Neural crest cell (in vitro differentiated cells): ENCODE data around the gene C1QTNF12. TPM values are rescaled to one million over a fixed set of nuclear protein-coding genes. Genes with fewer than 3 reads are reported as not detected.
A peak's percentile ranks its signal among the peaks of the same experiment; 100 is the strongest.

Experiments used
- DNase-seq: peaks from one replicate; pipeline ENCODE4 v3.0.0; 2021; ENCODE audit warnings: low read depth, mixed read lengths, low spot score
- H3K27ac Mint-ChIP-seq: one replicate; pipeline ENCODE4 v1.8.0; 2021; ENCODE audit warnings: mild to moderate bottlenecking, mixed read lengths; ENCODE audit not compliant: unreplicated experiment
- H3K27me3 Mint-ChIP-seq: 2 replicates; pipeline ENCODE4 v1.8.0; 2021; ENCODE audit warnings: low read depth, mild to moderate bottlenecking, mixed read lengths
- H3K36me3 Mint-ChIP-seq: 2 replicates; pipeline ENCODE4 v1.8.0; 2021; ENCODE audit warnings: low read depth, mild to moderate bottlenecking, mixed read lengths
- H3K4me1 Mint-ChIP-seq: 2 replicates; pipeline ENCODE4 v1.8.0; 2021; ENCODE audit warnings: mixed read lengths
- H3K4me3 Mint-ChIP-seq: one replicate; pipeline ENCODE4 v1.8.0; 2021; ENCODE audit warnings: mild to moderate bottlenecking, mixed read lengths
- H3K9me3 Mint-ChIP-seq: 2 replicates; pipeline ENCODE4 v1.8.0; 2021; ENCODE audit warnings: mixed read lengths
- total RNA-seq: library from RNA; stranded (reverse); gene quantifications from 2 replicates; pipeline ENCODE4 v1.2.1, GENCODE V29; 2021
- TF ChIP-seq, protein P1 (sequence below): fragments of 200-600 bp; sonication (generic); conservative IDR thresholded peaks from 2 replicates; pipeline ENCODE4 v1.5.0; 2021; ENCODE audit warnings: antibody characterized with exemption, mild to moderate bottlenecking

C1QTNF12 gene
- total RNA-seq, 1 donor from 2014 or later, result 0.79 TPM

DNA sequence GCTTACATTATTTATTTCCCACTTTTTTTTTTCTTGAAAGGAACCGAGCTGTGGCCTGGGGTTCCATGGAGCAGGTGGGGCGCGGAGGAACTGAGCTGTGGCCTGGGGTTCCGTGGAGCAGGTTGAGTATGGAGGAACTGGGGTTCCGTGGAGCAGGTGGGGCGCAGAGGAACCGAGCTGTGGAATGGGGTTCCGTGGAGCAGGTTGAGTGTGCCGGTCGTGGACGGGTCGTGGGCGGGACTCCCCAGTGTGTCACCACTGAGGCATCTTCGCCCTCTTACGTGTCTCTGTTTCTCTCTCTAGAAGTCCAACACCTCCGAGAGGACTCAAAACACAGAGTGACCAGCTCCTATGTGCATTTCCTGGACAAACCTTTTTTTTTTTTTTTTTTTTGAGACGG, 32.5 kb upstream of the C1QTNF12 start:
- TF ChIP-seq, protein P1, sequence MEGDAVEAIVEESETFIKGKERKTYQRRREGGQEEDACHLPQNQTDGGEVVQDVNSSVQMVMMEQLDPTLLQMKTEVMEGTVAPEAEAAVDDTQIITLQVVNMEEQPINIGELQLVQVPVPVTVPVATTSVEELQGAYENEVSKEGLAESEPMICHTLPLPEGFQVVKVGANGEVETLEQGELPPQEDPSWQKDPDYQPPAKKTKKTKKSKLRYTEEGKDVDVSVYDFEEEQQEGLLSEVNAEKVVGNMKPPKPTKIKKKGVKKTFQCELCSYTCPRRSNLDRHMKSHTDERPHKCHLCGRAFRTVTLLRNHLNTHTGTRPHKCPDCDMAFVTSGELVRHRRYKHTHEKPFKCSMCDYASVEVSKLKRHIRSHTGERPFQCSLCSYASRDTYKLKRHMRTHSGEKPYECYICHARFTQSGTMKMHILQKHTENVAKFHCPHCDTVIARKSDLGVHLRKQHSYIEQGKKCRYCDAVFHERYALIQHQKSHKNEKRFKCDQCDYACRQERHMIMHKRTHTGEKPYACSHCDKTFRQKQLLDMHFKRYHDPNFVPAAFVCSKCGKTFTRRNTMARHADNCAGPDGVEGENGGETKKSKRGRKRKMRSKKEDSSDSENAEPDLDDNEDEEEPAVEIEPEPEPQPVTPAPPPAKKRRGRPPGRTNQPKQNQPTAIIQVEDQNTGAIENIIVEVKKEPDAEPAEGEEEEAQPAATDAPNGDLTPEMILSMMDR, result no peak
- Mint-ChIP-seq H3K36me3 (no peaks in the 10 kb centered on the region), H3K9me3 (no peaks in the 10 kb centered on the region), H3K4me1 (peaks cover 10% of the 10 kb centered on the region), H3K4me3 (no peak overlapping the region), H3K27ac (no peak overlapping the region), H3K27me3 (no peaks in the 10 kb centered on the region)
- DNase-seq, result no peak

DNA sequence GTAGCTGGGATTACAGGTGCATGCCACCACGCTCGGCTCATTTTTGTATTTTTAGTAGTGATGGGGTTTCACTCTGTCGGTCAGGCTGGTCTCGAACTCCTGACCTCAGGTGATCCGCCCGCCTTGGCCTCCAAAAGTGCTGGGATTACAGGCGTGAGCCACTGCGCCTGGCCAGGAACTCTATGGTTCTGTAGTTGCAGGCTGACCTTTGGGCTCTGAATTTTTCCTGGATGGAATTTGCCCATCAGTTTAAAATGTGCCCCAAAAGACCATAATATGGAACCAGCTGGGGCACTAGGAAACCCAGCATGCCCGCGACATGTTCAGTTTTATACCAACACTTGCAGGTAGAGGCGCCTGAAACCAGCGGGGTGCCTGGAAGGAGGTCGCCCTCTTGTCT, 32.1 kb upstream of the C1QTNF12 start:
- no peak for DNase-seq
- H3K4me3 Mint-ChIP-seq, result no peak overlapping the region
- H3K27ac Mint-ChIP-seq, result no peak overlapping the region
- H3K4me1 Mint-ChIP-seq, result peaks cover 10% of the 10 kb centered on the region
- TF ChIP-seq, protein P1, result no peak
- no peaks in the 10 kb centered on the region for H3K9me3 Mint-ChIP-seq
- H3K36me3 Mint-ChIP-seq, result no peaks in the 10 kb centered on the region
- no peaks in the 10 kb centered on the region for H3K27me3 Mint-ChIP-seq

DNA sequence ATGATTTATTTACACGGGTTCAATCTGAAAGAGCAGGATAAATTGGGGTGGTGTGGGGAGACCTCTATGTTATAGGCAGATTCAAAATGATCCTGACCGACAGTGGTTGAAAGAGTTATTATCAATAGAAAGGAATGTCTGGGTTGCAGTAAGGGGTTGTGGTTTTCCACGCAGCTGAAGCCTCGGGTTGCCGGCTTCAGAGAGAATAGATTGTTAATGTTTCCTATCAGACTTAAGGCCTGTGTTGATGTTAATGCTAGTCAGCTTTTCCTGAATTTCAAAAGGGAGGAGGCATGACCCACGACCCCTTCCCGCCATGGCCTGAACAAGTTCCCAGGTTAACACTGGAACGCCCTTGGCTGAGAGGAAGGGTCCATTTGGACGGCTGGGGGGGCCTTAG, 29.3 kb upstream of the C1QTNF12 start:
- no peaks in the 10 kb centered on the region for H3K27me3 Mint-ChIP-seq
- H3K27ac Mint-ChIP-seq, result no peak overlapping the region
- DNase-seq, result no peak
- H3K36me3 Mint-ChIP-seq, result peaks cover 2% of the 10 kb centered on the region
- H3K4me1 Mint-ChIP-seq, result peaks cover 30% of the 10 kb centered on the region
- H3K9me3 Mint-ChIP-seq, result no peaks in the 10 kb centered on the region
- TF ChIP-seq, protein P1, result no peak
- peak overlapping the region; percentile 70 for H3K4me3 Mint-ChIP-seq

DNA sequence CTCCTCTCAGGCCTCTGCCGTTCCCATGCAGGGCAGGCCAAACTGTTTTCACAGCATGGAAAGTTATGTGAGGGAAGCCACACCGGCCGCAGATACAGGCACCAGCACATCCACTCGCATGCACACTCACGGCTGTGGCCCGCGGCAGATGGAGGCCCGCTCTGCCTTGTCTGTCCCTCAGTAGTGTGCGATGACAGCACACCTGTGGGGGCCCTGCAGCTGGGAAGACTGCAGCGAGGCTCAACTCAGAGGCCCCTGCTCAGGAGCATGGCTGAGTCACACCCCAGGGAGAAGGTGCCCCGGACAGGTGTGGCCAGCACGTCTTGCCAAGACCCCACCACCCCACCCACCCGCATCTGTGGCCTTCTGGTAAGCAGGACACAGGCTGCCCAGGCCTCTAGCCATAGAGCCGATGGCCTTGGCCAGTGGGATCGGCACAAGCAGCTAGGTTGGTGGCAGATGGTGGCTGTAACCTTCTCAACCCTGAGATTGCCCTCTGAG, 28.5 kb upstream of the C1QTNF12 start:
- peaks cover 5% of the 10 kb centered on the region for H3K36me3 Mint-ChIP-seq
- TF ChIP-seq, protein P1, result no peak
- H3K4me1 Mint-ChIP-seq, result peaks cover 34% of the 10 kb centered on the region
- no peak for DNase-seq
- no peaks in the 10 kb centered on the region for H3K27me3 Mint-ChIP-seq
- peak overlapping the region; percentile 79 for H3K4me3 Mint-ChIP-seq
- H3K27ac Mint-ChIP-seq, result peak overlapping the region; percentile 71
- no peaks in the 10 kb centered on the region for H3K9me3 Mint-ChIP-seq

DNA sequence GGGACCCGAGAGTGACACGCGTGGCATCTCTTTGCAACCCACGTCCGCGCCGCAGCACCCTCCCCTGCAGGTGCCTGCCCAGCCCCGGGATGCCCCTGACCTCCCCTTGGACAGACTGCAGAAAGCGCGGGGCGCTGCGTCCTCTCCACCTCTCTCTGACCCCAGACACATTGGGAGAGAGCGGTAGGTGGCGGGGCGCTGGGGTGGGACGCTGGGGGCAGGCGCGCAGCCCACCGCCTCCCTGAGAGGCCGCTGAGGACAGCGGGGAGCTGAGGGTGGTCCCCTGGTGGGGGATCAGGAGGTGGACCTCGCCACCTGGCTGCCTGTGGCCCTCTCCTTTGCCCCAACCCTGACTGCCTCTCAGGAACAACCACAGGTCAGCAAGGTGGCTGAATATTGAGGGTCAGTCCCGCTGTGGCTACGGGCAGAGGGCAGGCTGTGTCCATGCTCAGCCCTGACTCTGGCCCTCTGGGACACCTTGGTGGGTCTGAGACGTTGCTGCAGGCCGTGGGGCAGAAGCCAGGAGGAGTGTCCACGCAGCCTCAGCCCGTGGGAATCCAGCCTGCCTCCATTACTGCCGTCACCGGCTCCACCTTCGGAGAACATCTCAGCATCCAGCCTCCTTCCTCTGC, 27.9 kb upstream of the C1QTNF12 start:
- Mint-ChIP-seq H3K4me3 (peak overlapping the region; percentile 79), H3K27ac (peak overlapping the region; percentile 71), H3K36me3 (peaks cover 5% of the 10 kb centered on the region), H3K9me3 (no peaks in the 10 kb centered on the region), H3K27me3 (no peaks in the 10 kb centered on the region), H3K4me1 (peaks cover 34% of the 10 kb centered on the region)
- TF ChIP-seq, protein P1, result no peak
- DNase-seq, result no peak
